Memory B cell (primary cell): ENCODE measurements around the gene TENM4.

ENCODE experiments used
- ATAC-seq: fragments of 150-1000 bp; cut with Tn5 transposase; 2 replicates; pipeline ENCODE4 v1.10.0; 2021; ENCODE audit warnings: low read depth, mild to moderate bottlenecking, moderate library complexity
- DNase-seq, 2 donors: peaks; one replicate each; pipeline ENCODE4 v3.0.0; 2022; ENCODE audit warnings: low spot score in 2 of 2
- H3K27ac Mint-ChIP-seq: one replicate; pipeline ENCODE4 v1.8.0; 2022; ENCODE audit warnings: mild to moderate bottlenecking, moderate library complexity, mixed read lengths
- H3K27me3 Mint-ChIP-seq: one replicate; pipeline ENCODE4 v1.8.0; 2022; ENCODE audit warnings: mixed read lengths
- H3K36me3 Mint-ChIP-seq: one replicate; pipeline ENCODE4 v1.8.0; 2022; ENCODE audit warnings: mild to moderate bottlenecking, mixed read lengths
- H3K4me1 Mint-ChIP-seq: one replicate; pipeline ENCODE4 v1.8.0; 2022; ENCODE audit warnings: mixed read lengths
- H3K4me3 Mint-ChIP-seq: one replicate; pipeline ENCODE4 v1.8.0; 2022; ENCODE audit warnings: mild to moderate bottlenecking, moderate library complexity, mixed read lengths
- H3K9me3 Mint-ChIP-seq: one replicate; pipeline ENCODE4 v1.8.0; 2022; ENCODE audit warnings: mixed read lengths

TENM4 gene

DNA sequence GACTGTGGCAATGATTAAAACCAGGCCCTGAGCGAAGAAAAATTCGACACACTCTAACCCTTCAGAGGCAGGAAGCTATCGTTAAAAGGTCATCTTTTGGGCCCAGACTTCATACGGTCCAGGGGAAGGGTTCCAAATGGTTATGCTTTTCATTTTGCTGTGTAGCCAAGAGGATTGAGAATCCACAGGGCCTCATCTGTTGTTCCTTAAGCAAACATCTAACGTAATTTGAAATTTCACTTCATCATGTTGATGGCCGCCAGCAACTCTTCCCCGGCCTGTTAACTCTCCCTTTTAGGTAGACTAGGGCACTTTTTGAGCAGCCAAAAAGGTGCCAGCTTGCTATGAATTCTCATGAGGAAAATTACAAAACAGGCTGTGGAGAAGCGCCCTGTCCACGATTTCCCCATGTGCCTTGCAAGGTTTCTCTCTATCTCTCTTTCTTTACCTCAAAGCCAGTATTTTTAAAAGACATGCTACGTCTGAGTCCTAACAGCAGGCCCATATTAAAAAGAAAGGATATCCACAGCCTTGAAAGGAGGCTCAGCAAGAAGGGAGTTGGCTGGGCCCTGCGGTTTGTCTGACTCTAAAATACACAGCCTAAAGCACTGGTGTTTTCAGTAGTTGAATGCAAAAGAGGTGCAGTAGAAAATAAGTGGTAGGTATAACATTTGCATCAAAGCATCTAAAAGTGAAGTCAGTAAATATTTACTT is 509.9 kb downstream of the TENM4 start:
- H3K9me3 Mint-ChIP-seq, result no peaks in the 10 kb centered on the region
- no peaks in the 10 kb centered on the region for H3K4me1 Mint-ChIP-seq
- H3K27me3 Mint-ChIP-seq, result peaks cover 2% of the 10 kb centered on the region
- ATAC-seq, result no peak
- H3K4me3 Mint-ChIP-seq, result no peak overlapping the region
- H3K27ac Mint-ChIP-seq, result no peak overlapping the region
- H3K36me3 Mint-ChIP-seq, result no peaks in the 10 kb centered on the region
- DNase-seq, result no peak

GRCh38 chr11:78929906-78930220 is 511.0 kb downstream of the TENM4 start:
- ATAC-seq (no peak), DNase-seq (no peak)
- no peak overlapping the region for H3K27ac Mint-ChIP-seq
- H3K9me3 Mint-ChIP-seq, result no peaks in the 10 kb centered on the region
- H3K4me1 Mint-ChIP-seq, result no peaks in the 10 kb centered on the region
- H3K27me3 Mint-ChIP-seq, result peaks cover 2% of the 10 kb centered on the region
- no peak overlapping the region for H3K4me3 Mint-ChIP-seq
- no peaks in the 10 kb centered on the region for H3K36me3 Mint-ChIP-seq

GRCh38 chr11:78929207-78929905 is 511.5 kb downstream of the TENM4 start:
- ATAC-seq (no peak), DNase-seq (no peak)
- Mint-ChIP-seq H3K27ac (no peak overlapping the region), H3K36me3 (no peaks in the 10 kb centered on the region), H3K27me3 (peaks cover 2% of the 10 kb centered on the region), H3K4me1 (no peaks in the 10 kb centered on the region), H3K4me3 (no peak overlapping the region), H3K9me3 (no peaks in the 10 kb centered on the region)

- Mint-ChIP-seq H3K9me3 (no peaks in the 10 kb centered on the region), H3K27me3 (peaks cover 3% of the 10 kb centered on the region), H3K4me1 (no peaks in the 10 kb centered on the region), H3K27ac (no peak overlapping the region), H3K4me3 (no peak overlapping the region), H3K36me3 (no peaks in the 10 kb centered on the region)
- DNase-seq (no peak), ATAC-seq (no peak)
These were observed 513.3 kb downstream of the TENM4 start for GRCh38 chr11:78927511-78927910.

- ATAC-seq, result no peak
- Mint-ChIP-seq H3K4me1 (no peaks in the 10 kb centered on the region), H3K27me3 (peaks cover 3% of the 10 kb centered on the region), H3K36me3 (no peaks in the 10 kb centered on the region), H3K9me3 (no peaks in the 10 kb centered on the region), H3K27ac (no peak overlapping the region), H3K4me3 (no peak overlapping the region)
- DNase-seq, result no peak
These were observed 514.0 kb downstream of the TENM4 start for GRCh38 chr11:78926633-78927338.

- H3K4me1 Mint-ChIP-seq, result no peaks in the 10 kb centered on the region
- H3K9me3 Mint-ChIP-seq, result no peaks in the 10 kb centered on the region
- no peak overlapping the region for H3K4me3 Mint-ChIP-seq
- no peak overlapping the region for H3K27ac Mint-ChIP-seq
- no peak for DNase-seq
- ATAC-seq, result no peak
- H3K36me3 Mint-ChIP-seq, result no peaks in the 10 kb centered on the region
- peaks cover 5% of the 10 kb centered on the region for H3K27me3 Mint-ChIP-seq
These were observed 515.4 kb downstream of the TENM4 start for GRCh38 chr11:78925387-78925786.

DNA sequence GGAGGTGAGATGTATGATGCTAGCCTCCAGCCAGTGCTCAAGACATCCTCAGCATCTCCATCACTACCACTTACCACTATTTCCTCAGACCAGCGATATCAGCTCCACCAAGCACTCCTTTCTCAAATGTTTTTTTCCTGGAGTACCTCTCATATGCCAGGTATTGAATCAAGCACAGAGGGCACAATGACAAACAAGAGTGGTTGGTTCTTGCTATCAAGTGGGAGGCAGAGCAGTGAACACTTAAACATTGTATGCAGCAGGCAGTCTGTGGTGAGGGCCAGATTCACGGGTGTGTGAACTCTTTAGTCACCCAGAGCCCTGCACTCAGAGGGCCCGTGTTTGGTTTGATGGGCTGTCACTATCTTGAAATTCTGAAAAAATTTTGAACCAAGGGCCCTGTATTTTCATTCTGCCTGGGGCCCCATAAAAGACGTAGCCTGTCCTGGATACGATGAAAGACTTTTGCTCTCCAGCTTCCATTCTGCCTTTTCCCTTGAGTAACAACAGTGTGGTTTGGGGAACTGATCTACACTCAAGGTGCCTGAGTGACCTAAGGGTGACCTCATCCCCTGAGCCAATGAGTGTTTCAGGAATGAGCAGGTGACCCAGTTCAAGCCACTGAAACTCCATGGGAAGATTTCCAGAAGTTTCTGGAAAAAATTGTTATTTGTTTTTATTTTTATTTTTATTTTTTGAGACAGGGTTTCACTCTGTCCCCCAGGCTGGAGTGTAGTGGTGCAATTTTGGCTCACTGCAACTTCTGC is 517.8 kb downstream of the TENM4 start:
- Mint-ChIP-seq H3K4me1 (no peaks in the 10 kb centered on the region), H3K9me3 (no peaks in the 10 kb centered on the region), H3K27ac (no peak overlapping the region), H3K36me3 (no peaks in the 10 kb centered on the region), H3K27me3 (peaks cover 9% of the 10 kb centered on the region), H3K4me3 (no peak overlapping the region)
- ATAC-seq (no peak), DNase-seq (no peak)

GRCh38 chr11:78921509-78921908 is 519.3 kb downstream of the TENM4 start:
- ATAC-seq (no peak), DNase-seq (no peak)
- no peaks in the 10 kb centered on the region for H3K9me3 Mint-ChIP-seq
- H3K36me3 Mint-ChIP-seq, result no peaks in the 10 kb centered on the region
- no peak overlapping the region for H3K27ac Mint-ChIP-seq
- H3K4me3 Mint-ChIP-seq, result no peak overlapping the region
- peaks cover 9% of the 10 kb centered on the region for H3K27me3 Mint-ChIP-seq
- H3K4me1 Mint-ChIP-seq, result no peaks in the 10 kb centered on the region

- Mint-ChIP-seq H3K27ac (no peak overlapping the region), H3K4me1 (no peaks in the 10 kb centered on the region), H3K9me3 (no peaks in the 10 kb centered on the region), H3K27me3 (peaks cover 9% of the 10 kb centered on the region), H3K4me3 (no peak overlapping the region), H3K36me3 (no peaks in the 10 kb centered on the region)
- ATAC-seq, result no peak
- DNase-seq, result no peak
These were observed 520.5 kb downstream of the TENM4 start for GRCh38 chr11:78920329-78920728.

- no peaks in the 10 kb centered on the region for H3K36me3 Mint-ChIP-seq
- DNase-seq (no peak), ATAC-seq (no peak)
- peaks cover 4% of the 10 kb centered on the region for H3K4me1 Mint-ChIP-seq
- no peak overlapping the region for H3K27ac Mint-ChIP-seq
- peaks cover 1% of the 10 kb centered on the region for H3K9me3 Mint-ChIP-seq
- H3K4me3 Mint-ChIP-seq, result no peak overlapping the region
- peaks cover 8% of the 10 kb centered on the region for H3K27me3 Mint-ChIP-seq
These were observed 524.1 kb downstream of the TENM4 start for GRCh38 chr11:78916759-78917158.

GRCh38 chr11:78914503-78914902 is 526.3 kb downstream of the TENM4 start:
- Mint-ChIP-seq H3K9me3 (peaks cover 1% of the 10 kb centered on the region), H3K36me3 (no peaks in the 10 kb centered on the region), H3K4me1 (peaks cover 4% of the 10 kb centered on the region), H3K27ac (no peak overlapping the region), H3K4me3 (no peak overlapping the region), H3K27me3 (peaks cover 3% of the 10 kb centered on the region)
- no peak for DNase-seq
- no peak for ATAC-seq

DNA sequence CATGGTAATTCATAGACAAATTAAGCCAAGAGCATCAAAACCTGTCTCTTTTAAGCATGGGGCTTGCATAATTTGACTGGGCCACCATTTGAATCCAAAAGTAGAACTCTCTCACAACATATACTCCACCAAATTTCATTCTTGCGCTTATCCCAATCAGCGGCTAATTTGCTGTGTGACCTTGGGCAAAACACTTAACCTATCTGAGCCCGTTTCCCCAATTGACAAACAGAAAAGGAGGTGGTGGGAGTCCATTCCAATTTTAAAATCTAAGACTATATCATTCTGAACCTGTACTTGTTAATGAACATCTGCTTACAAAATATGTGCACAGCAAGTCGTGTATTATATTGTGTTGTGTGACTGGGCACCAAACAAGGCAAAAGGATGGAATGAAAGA is 528.1 kb downstream of the TENM4 start:
- H3K27ac Mint-ChIP-seq, result no peak overlapping the region
- ATAC-seq, result no peak
- peaks cover 3% of the 10 kb centered on the region for H3K27me3 Mint-ChIP-seq
- H3K4me1 Mint-ChIP-seq, result peaks cover 4% of the 10 kb centered on the region
- no peak overlapping the region for H3K4me3 Mint-ChIP-seq
- no peaks in the 10 kb centered on the region for H3K36me3 Mint-ChIP-seq
- no peak for DNase-seq
- H3K9me3 Mint-ChIP-seq, result peaks cover 1% of the 10 kb centered on the region

DNA sequence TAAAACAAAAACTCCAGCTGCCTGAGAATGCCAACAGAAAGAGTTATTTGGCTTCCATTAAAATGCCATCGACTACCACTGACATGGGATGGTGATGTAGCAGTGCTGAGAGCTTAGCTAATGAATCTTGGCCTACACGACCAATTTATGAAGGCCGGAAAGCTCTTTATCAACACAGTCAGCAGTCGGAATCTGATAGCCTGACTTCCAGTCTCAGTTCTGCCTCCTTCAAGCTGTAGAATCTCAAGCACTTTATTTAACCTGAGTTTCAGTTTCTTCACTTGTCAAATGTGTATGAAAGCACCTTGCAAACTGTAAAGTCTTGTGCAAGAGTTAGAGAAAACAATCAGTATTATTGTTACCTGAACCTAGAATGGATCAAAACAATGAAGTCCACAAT is 530.5 kb downstream of the TENM4 start:
- no peak overlapping the region for H3K27ac Mint-ChIP-seq
- DNase-seq, result no peak
- H3K36me3 Mint-ChIP-seq, result no peaks in the 10 kb centered on the region
- H3K9me3 Mint-ChIP-seq, result peaks cover 1% of the 10 kb centered on the region
- peaks cover 4% of the 10 kb centered on the region for H3K4me1 Mint-ChIP-seq
- H3K4me3 Mint-ChIP-seq, result no peak overlapping the region
- H3K27me3 Mint-ChIP-seq, result peaks cover 3% of the 10 kb centered on the region
- ATAC-seq, result no peak

DNA sequence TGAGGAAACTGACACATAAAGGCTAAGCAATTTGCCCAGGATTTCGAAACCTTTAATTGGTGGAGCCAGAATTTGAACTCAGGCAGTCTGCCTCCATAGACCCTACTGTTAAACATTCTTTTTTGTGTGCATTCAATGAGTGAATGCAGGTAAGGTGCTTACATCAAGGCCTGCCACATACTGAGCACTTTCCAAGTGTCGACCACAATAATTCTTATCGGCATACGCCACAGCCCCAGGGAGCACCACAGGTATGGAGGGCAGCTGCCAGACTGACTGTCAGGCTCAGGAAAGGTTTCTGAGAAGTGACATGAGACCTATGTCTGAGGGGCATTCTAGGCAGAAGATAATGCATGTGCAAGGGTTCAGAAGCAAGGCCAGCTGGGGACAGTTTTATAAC is 531.4 kb downstream of the TENM4 start:
- ATAC-seq (no peak), DNase-seq (no peak)
- Mint-ChIP-seq H3K4me1 (peaks cover 4% of the 10 kb centered on the region), H3K27me3 (peaks cover 3% of the 10 kb centered on the region), H3K4me3 (no peak overlapping the region), H3K27ac (no peak overlapping the region), H3K9me3 (no peaks in the 10 kb centered on the region), H3K36me3 (no peaks in the 10 kb centered on the region)
